Parathyroid adenoma (tissue), 2 donors: ENCODE measurements around the gene MBD3L2B.
"Not testable (repeated sequence)": the region's sequence is repeated elsewhere in the genome, so short reads cannot be mapped to it uniquely, and the experiment has no call there.

Experiments
- H2AFZ ChIP-seq: fragments of 300-600 bp; sonication (generic); one replicate; pipeline ENCODE4 v1.7.0; 2017; ENCODE audit warnings: antibody characterized with exemption, mild to moderate bottlenecking
- H3K27ac ChIP-seq: fragments of 300-600 bp; sonication (generic); one replicate; pipeline ENCODE4 v1.7.0; 2017
- H3K27me3 ChIP-seq: fragments of 300-600 bp; sonication (generic); one replicate; pipeline ENCODE4 v1.7.0; 2017; ENCODE audit warnings: low read length; ENCODE audit not compliant: control insufficient read depth, insufficient read depth
- H3K36me3 ChIP-seq: fragments of 300-600 bp; sonication (generic); one replicate; pipeline ENCODE4 v1.7.0; 2017; ENCODE audit warnings: low read length; ENCODE audit not compliant: control insufficient read depth, insufficient read depth
- H3K4me1 ChIP-seq: fragments of 300-600 bp; sonication (generic); one replicate; pipeline ENCODE4 v1.7.0; 2017; ENCODE audit warnings: control low read depth
- H3K4me2 ChIP-seq: fragments of 300-600 bp; sonication (generic); one replicate; pipeline ENCODE4 v1.7.0; 2017; ENCODE audit warnings: low read length
- H3K4me3 ChIP-seq: fragments of 300-600 bp; sonication (generic); one replicate; pipeline ENCODE4 v1.7.0; 2017; ENCODE audit warnings: low read depth, low read length
- H3K79me2 ChIP-seq: fragments of 300-600 bp; sonication (generic); one replicate; pipeline ENCODE4 v1.7.0; 2017; ENCODE audit warnings: control low read depth
- H3K9ac ChIP-seq: fragments of 300-600 bp; sonication (generic); one replicate; pipeline ENCODE4 v1.7.0; 2017; ENCODE audit warnings: mild to moderate bottlenecking
- H3K9me3 ChIP-seq: fragments of 300-600 bp; sonication (generic); one replicate; pipeline ENCODE4 v1.7.0; 2017; ENCODE audit warnings: low read length; ENCODE audit not compliant: control insufficient read depth
- CTCF ChIP-seq: fragments of 300-600 bp; sonication (generic); IDR thresholded peaks from one replicate; pipeline ENCODE4 v1.7.0; 2017; ENCODE audit warnings: antibody characterized with exemption, mild to moderate bottlenecking
- donor health status: primary hyperparathyroidism.

The MBD3L2B gene

GRCh38 chr19:7063764-7064418 lies 42.7 kb upstream of the MBD3L2B start:
- Histone ChIP-seq H2AFZ (no peak overlapping the region), H3K27me3 (no peaks in the 10 kb centered on the region), H3K4me2 (no peak overlapping the region), H3K9me3 (no peaks in the 10 kb centered on the region), H3K36me3 (no peaks in the 10 kb centered on the region), H3K4me3 (no peak overlapping the region), H3K27ac (no peak overlapping the region), H3K4me1 (no peaks in the 10 kb centered on the region), H3K9ac (no peak overlapping the region), H3K79me2 (no peaks in the 10 kb centered on the region)
- TF ChIP-seq CTCF, result no peak

GRCh38 chr19:7063339-7063738 lies 42.1 kb upstream of the MBD3L2B start:
- Histone ChIP-seq H3K4me3 (no peak overlapping the region), H3K9me3 (no peaks in the 10 kb centered on the region), H3K4me2 (no peak overlapping the region), H3K9ac (no peak overlapping the region), H2AFZ (peak overlapping the region; percentile 39), H3K4me1 (no peaks in the 10 kb centered on the region), H3K27me3 (no peaks in the 10 kb centered on the region), H3K36me3 (no peaks in the 10 kb centered on the region), H3K27ac (no peak overlapping the region), H3K79me2 (no peaks in the 10 kb centered on the region)
- no peak for TF ChIP-seq CTCF

DNA sequence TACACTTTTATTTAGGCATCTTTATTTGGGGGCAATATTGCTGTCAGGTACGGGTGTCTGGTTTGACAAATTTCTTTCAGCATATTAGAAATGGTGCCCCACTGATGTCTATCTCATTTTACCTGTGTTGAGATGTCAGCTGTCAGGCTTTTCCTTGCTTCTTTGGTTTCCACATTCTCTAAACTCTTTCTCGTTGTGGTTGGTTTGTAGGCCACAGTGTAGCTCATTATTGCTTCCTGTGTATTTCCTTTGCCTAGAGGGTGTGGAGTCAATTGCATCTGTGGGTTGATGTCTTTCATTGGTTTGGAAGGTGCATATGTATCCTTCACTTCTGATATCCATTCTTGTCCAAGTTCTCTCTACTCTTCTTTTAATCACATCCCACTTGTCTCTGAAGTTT lies 38.7 kb upstream of the MBD3L2B start:
- not testable (repeated sequence) for H3K4me3 ChIP-seq, H3K4me2 ChIP-seq, H3K27me3 ChIP-seq, H3K79me2 ChIP-seq, H2AFZ ChIP-seq, H3K27ac ChIP-seq, H3K9ac ChIP-seq, H3K9me3 ChIP-seq, H3K4me1 ChIP-seq, H3K36me3 ChIP-seq

DNA sequence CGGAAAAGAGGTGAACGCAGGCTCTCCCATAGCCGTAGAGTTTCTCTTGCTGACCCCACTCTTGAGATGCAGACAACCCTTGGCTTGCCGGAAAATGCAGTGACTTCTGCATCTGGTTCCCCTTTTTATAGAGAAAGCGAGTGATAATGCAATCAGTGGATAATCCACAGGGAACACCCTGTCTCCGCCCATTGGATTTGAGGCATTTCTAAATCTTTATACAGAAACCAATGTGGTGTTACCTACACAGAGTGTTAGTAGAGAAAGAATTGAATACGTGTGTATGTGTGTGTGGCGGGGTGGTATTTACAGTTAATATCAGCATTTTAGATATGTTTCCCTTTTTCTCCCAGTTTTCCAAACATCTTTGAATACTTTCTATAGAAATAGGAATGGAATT lies 37.3 kb upstream of the MBD3L2B start, which contains the start of gene MBD3L3:
TSS of gene MBD3L3 (minus strand) at position 101 of the 400 bp plus-strand sequence. CDS start at position 30, 71 bp downstream.
- H3K79me2 ChIP-seq, H3K36me3 ChIP-seq, H3K9ac ChIP-seq, H2AFZ ChIP-seq, H3K27me3 ChIP-seq, H3K27ac ChIP-seq, H3K4me2 ChIP-seq, H3K4me1 ChIP-seq, H3K4me3 ChIP-seq, H3K9me3 ChIP-seq: not testable (repeated sequence)

DNA sequence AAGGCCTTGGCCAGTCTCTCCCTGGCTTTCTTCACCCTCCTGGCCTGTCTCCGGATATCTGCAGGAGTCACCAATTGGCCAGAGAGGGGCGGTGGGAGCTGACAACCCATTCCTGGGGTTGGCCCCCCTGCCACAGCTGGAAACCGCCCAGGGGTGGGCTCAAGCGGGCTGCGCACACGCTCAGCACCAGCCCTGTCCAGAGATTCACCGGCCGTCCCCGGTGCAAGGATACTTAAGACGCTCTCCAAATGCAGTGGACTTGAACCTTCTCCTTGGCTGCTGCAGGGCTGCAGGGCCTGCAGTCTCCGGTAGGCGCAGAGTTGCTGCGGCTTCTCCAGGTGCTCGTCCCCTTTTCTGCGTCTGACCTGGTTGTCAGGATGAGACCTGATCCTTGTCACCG lies 35.1 kb upstream of the MBD3L2B start:
- not testable (repeated sequence) for H3K79me2 ChIP-seq, H3K4me1 ChIP-seq, H3K4me3 ChIP-seq, H3K27ac ChIP-seq, H3K4me2 ChIP-seq, H3K9ac ChIP-seq, H2AFZ ChIP-seq, H3K9me3 ChIP-seq, H3K36me3 ChIP-seq, H3K27me3 ChIP-seq

- H3K27ac ChIP-seq, H3K9ac ChIP-seq, H3K27me3 ChIP-seq, H3K36me3 ChIP-seq, H2AFZ ChIP-seq, H3K4me2 ChIP-seq, H3K79me2 ChIP-seq, H3K9me3 ChIP-seq, H3K4me3 ChIP-seq, H3K4me1 ChIP-seq: not testable (repeated sequence)
These were observed 34.4 kb upstream of the MBD3L2B start for GRCh38 chr19:7055679-7056078.

GRCh38 chr19:7054635-7055368 lies 33.6 kb upstream of the MBD3L2B start:
- not testable (repeated sequence) for H3K4me2 ChIP-seq, H3K9ac ChIP-seq, H3K4me3 ChIP-seq, H3K9me3 ChIP-seq, H3K27ac ChIP-seq, H3K27me3 ChIP-seq, H2AFZ ChIP-seq, H3K36me3 ChIP-seq, H3K79me2 ChIP-seq, H3K4me1 ChIP-seq

DNA sequence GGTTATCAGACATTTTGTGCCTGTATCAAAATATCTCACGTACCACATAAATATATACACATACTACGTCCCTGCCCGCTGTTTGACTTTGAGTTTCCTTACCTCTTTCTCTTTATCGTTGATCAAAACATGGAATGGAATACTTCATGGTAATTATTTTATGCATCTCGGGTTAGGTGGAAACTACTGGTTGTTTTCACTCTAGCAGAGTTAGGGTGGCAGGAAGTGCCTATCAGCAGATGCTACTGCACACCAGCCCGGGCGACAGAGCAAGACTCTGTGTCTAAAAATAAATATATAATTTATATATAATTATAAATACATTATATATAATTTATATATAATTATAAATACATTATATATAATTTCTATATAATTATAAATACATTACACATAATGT lies 31.7 kb upstream of the MBD3L2B start:
- H3K9ac ChIP-seq, H2AFZ ChIP-seq, H3K36me3 ChIP-seq, H3K4me1 ChIP-seq, H3K27me3 ChIP-seq, H3K4me3 ChIP-seq, H3K27ac ChIP-seq, H3K4me2 ChIP-seq, H3K9me3 ChIP-seq, H3K79me2 ChIP-seq: not testable (repeated sequence)

GRCh38 chr19:7051421-7051820 lies 30.2 kb upstream of the MBD3L2B start:
- H3K79me2 ChIP-seq, H3K4me3 ChIP-seq, H3K9ac ChIP-seq, H3K36me3 ChIP-seq, H3K4me2 ChIP-seq, H3K9me3 ChIP-seq, H3K4me1 ChIP-seq, H3K27ac ChIP-seq, H2AFZ ChIP-seq, H3K27me3 ChIP-seq: not testable (repeated sequence)
